ENCODE measurements around the gene VKORC1.

VKORC1 gene

GRCh38 chr16:31081428-31082351 is 12.9 kb downstream of the VKORC1 start:
- no peak for DNase-seq

GRCh38 chr16:31080756-31081419 is 13.7 kb downstream of the VKORC1 start:
- no peak for DNase-seq

- DNase-seq = no peak
Observed at GRCh38 chr16:31080035-31080629, 14.5 kb downstream of the VKORC1 start.

DNA sequence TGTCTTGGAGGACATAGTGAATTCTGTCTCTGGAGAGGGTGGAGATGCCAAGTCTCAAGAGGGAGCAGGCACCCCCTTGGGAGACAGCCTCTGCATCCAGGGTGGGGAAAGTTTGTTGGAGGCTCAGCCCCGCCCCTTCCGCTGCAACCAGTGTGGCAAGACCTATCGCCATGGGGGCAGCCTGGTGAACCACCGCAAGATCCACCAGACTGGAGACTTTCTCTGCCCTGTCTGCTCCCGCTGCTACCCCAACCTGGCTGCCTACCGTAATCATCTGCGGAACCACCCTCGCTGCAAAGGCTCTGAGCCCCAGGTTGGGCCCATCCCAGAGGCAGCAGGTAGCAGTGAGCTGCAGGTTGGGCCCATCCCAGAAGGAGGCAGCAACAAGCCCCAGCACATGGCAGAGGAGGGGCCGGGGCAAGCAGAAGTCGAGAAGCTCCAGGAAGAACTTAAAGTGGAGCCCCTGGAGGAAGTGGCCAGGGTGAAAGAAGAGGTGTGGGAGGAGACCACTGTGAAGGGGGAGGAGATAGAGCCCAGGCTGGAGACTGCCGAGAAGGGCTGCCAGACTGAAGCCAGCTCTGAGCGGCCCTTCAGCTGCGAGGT is 15.2 kb downstream of the VKORC1 start:
- DNase-seq = no peak

GRCh38 chr16:31078597-31079341 is 15.8 kb downstream of the VKORC1 start:
- no peak for DNase-seq

DNA sequence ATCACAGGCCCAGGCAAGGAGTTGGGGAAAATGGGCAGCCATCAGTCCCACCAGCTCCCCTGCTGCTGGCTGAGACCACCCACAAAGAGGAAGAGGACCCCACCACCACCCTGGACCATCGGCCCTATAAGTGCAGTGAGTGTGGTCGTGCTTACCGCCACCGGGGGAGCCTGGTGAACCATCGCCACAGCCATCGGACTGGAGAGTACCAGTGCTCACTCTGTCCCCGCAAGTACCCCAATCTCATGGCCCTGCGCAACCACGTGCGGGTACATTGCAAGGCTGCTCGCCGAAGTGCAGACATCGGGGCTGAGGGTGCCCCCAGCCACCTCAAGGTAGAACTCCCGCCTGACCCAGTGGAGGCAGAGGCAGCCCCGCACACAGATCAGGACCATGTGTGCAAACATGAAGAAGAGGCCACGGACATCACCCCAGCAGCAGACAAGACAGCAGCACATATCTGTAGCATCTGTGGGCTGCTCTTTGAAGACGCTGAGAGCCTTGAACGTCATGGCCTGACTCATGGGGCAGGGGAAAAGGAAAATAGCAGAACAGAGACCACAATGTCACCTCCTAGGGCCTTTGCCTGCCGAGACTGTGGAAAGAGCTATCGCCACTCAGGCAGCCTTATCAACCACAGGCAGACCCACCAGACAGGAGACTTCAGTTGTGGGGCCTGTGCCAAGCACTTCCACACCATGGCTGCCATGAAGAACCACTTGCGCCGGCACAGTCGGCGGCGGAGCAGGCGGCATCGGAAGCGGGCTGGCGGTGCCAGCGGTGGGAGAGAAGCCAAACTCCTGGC is 16.8 kb downstream of the VKORC1 start:
- DNase-seq = no peak

DNA sequence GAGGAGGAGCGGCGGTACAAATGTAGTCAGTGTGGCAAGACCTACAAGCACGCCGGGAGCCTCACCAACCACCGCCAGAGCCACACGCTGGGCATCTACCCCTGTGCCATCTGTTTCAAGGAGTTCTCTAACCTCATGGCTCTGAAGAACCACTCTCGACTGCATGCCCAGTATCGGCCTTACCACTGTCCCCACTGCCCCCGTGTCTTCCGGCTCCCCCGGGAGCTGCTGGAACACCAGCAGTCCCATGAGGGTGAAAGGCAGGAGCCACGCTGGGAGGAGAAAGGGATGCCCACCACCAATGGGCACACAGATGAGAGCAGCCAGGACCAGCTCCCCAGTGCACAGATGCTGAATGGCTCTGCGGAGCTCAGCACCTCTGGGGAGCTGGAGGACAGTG is 17.6 kb downstream of the VKORC1 start:
- no peak for DNase-seq

GRCh38 chr16:31076319-31076718 is 18.3 kb downstream of the VKORC1 start:
- DNase-seq = no peak

DNA sequence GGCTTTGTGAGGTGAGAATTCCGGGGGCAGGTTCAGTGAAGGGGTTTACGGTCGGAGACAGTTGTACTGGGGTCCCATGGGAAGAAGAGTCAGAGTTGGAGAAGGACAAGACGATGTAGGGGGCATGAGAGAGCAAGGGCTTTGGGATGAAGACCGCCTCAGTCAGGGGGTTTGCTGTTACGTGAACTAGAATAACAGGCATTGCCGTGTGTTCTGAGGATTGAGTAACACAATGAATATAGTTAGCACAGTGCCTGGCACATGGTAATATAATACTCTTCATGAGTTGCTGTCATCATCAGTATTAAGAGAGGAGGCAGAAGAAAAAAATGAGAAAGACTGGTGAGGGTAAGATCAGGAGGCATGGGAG is 19.8 kb downstream of the VKORC1 start:
- no peak for DNase-seq

- DNase-seq = peak; percentile 94
Observed at GRCh38 chr16:31073970-31074813, 20.4 kb downstream of the VKORC1 start, which contains the start of the genes ZNF646 and ZNF668. TSS of gene ZNF646 (plus strand) at chr16:31074422. CDS start at chr16:31076325, 1,903 bp downstream. TSS of gene ZNF668 (minus strand) at chr16:31074240. CDS start at chr16:31064459, 9,781 bp downstream.

GRCh38 chr16:31073142-31073969 is 21.2 kb downstream of the VKORC1 start:
- peak; percentile 85 for DNase-seq

- no peak for DNase-seq
Observed at GRCh38 chr16:31072540-31073141, 22.0 kb downstream of the VKORC1 start.

DNA sequence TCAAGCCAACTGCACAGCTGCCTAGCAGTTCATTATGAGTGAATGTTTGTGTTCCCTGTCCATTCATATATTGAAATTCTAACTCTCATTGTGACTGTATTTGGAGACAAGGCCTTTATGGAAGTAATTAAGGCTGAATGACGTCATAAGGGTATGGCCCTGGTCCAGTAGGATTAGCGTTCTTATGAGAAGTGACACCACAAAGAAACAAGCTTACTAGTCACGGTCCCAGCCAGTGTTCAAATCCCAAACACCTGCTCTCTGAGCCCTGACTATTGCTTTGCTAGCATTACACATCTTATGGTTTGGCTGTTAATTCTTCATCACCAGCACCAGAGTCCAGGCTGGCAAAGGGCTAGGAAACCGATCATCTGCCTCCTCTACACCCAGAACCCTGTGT is 22.7 kb downstream of the VKORC1 start:
- DNase-seq = no peak

DNA sequence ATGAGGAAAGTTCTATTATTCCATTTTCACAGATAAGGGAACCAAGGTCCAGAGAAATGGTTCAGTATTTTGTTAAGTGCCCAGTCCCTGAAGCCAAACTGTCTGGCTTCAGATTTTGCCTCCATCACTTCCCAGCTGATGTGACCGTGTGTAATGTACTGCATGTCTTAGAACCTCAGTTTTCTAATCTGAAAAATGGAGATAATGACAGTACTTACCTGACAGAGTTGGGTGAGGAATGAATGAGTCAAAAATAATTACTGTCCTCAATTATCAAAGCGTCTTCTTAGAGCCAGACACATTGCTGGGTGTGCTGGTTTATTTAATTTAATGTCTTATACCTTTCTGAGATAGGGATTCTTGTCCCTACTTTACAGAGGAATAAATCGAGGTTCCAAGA is 27.3 kb downstream of the VKORC1 start:
- DNase-seq = no peak

GRCh38 chr16:31064882-31065461 is 29.6 kb downstream of the VKORC1 start:
- DNase-seq = no peak

DNA sequence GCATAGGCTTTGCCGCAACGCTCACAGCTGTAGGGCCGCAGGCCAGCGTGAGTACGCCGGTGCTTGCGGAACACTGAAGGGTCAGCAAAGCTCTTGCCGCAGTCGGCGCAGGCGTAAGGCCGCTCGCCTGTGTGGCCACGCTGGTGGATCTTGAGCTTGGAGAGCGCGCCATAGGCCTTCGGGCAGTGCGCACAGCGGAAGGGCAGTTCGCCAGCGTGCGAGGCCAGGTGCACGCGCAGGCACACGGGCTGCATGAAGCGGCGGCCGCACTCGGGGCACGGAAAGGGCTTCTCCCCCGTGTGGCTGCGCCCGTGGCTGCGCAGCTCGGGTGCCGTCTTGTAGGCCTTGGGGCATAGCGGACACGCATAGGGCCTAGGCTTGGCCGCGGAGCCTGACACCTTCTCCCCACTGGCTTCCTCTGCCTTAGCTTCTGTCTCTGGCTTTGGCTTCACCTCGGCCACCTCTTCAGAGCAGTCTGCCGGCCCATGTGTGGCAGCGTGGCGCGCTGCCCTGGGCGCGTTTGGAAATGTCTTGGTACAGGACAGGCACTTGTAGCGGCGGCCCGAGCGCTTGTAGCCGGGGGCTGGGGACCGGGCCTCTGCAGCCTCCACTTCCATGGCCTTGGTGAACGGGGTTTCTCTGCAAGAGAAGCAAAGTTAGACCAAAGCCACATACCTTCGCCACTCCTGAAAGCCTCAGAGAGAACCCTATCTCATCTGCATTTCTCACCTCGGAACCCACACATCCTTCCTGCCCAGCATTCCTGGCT is 30.6 kb downstream of the VKORC1 start:
- peak; percentile 33 for DNase-seq

DNA sequence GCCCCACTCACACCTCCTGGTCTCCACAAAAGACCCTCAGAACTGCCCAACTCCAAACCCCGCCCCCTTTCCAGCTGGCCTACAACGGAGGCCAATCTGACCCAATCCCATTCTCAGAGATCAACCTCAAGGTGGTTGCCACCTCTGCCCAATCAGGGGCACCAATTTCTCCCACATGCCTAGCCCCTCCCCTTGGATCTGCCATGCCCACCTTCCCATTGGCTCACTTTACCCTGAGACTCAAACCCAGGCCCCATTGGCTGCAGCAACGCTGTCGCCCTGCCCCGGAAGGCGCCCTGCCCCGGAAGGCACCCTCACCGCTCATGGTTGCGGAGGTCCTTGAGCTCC is 31.1 kb downstream of the VKORC1 start:
- no peak for DNase-seq

DNA sequence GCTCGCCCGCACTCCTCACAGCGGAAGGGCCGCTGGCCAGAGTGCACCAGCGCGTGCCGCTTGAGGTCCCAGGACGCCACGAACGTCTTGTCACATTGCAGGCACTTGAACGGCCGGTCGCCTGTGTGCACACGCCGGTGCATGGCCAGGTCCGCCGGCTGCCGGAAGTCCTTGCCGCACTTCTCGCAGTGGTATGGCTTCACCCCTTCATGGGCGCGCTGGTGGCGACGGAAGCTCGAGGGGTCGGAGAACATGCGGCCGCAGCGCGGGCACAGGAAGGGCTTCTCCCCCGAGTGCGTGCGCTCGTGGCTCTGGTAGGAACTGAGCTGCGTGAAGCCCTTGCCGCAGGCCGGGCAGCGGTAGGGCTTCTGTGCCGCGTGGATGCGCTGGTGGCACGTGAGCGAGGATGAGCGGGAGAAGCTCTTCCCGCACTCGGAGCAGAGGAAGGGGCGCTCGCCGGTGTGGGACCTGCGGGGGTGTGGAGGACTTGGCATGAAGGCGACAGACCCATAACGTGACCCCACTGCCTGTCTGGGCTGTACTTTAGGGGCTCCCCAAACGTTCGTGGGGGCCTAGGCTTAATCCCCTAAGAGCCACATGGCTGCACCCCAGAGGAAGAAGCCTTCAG is 32.7 kb downstream of the VKORC1 start:
- no peak for DNase-seq
